HG03103 (cell line): Measurements from ENCODE around the gene IL18.
"Not testable (repeated sequence)": the region's sequence is repeated elsewhere in the genome, so short reads cannot be mapped to it uniquely, and the experiment has no call there.

Source experiments
- ATAC-seq: cut with Tn5 transposase; IDR thresholded peaks from one replicate; pipeline ENCODE4 v1.9.1; 2021; ENCODE audit warnings: low read depth; ENCODE audit not compliant: unreplicated experiment

Gene IL18

GRCh38 chr11:112172362-112172994, 8.6 kb upstream of the IL18 start:
- ATAC-seq: no peak

- no peak for ATAC-seq
Measured at GRCh38 chr11:112167145-112167544, 3.3 kb upstream of the IL18 start, which contains the start of gene TEX12. TSS of gene TEX12 (plus strand) at chr11:112167372. CDS start at chr11:112169269, 1,897 bp downstream.

GRCh38 chr11:112166562-112166961, 2.7 kb upstream of the IL18 start:
- ATAC-seq: no peak

DNA sequence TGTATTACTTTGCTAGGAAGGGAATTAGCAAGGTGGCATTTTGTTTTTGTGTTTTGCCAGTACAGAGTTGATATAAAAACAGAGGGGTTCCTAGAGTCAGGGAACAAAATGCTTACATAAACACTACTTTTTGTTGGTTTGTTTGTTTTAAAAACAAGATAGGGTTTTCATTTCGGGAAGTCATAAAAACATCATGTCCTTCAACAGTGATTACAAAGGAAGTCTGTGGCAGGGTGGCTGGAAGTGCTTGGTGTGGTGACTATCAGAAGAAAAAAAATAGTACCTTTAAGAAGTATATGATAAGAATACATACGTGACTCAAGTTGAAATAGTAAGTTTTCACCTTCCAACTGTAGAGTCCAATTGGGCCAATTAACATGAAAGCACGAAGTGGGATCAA, 1.2 kb upstream of the IL18 start:
- no peak for ATAC-seq

DNA sequence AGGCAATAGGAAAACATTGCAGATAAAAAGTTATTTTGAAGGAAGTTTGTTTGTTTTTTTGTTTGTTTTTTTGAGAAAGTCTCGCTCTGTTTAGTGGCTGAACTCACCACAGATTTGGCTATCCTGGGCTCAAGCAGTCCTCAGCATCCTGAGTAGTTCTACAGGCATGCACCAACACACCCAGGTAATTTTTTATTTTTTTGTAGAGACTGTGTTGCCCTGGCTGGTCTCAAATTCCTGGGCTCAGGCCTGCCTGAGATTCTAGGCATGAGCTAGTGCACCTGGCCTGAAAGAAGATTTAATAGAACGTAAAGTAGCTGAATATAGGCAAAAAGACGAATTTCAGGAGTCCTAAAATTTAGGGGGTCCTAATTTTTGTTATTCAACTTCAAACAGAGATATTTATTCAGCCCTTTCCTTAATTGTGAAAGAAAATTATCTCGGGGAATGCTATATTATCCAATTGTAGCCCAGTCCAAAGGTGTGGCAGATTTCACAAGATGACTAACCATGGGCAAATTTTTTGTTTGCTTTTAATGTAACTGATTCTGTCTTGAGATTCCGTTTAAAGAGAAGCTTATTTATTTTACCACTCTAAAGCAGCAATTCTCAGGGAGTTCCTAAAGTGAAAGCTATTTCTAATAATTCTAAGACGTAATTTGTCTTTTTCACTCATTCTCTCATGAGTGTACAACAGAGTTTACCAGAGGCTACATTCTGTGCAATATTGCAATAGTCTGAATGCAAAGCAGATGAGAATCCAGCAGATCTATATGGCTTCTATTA, 940 bp downstream of the IL18 start:
- no peak for ATAC-seq

- ATAC-seq: not testable (repeated sequence)
Measured at GRCh38 chr11:112162200-112162599, 1.7 kb downstream of the IL18 start.

GRCh38 chr11:112161012-112161411, 2.9 kb downstream of the IL18 start:
- ATAC-seq: no peak

GRCh38 chr11:112160091-112160848, 3.6 kb downstream of the IL18 start:
- ATAC-seq: no peak

DNA sequence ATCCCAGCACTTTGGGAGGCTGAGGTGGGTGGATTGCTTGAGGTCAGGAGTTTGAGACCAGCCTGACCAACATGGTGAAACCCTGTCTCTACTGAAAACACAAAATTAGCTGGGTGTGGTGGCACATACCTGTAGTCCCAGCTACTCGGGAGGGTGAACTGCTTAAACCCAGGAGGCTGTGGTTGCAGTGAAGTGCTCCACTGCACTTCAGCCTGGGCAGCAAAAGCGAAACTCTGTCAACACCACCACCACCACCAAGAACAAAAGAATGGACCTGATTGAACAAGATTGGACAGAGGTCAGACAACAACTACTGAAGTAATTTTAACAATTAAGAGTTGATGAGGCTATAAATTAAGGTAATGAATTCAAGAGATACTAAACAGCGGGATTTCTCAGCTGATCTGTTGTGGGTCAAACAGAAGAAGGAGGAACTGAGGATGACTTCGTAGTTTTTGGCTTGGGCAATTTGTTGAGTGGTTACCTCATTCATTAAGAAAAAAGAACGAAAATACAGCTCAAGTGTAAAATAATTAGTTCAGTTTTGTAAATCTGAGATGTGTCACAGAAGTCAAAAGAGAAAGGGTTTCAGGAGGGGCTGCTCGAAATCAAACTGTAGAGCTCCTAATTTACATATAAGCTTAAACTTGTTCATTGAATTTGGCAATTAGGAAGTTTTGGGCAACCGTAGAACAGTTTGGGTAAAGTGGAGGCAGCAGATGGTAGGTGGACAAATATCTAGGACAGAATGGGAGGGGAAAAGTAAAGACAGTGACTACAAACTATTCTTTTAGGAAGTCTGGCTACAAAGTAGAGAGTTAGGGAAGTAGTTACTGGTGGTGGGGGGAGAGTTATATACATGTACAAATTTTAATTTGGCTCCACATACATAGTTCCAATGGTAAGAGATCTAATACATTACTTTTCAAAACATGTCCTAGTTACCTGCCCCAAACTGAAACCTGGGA, 4.5 kb downstream of the IL18 start:
- ATAC-seq: no peak

GRCh38 chr11:112156956-112157766, 6.7 kb downstream of the IL18 start:
- no peak for ATAC-seq

- ATAC-seq: no peak
Measured at GRCh38 chr11:112156153-112156955, 7.5 kb downstream of the IL18 start.

GRCh38 chr11:112150517-112150916, 13.4 kb downstream of the IL18 start:
- ATAC-seq: no peak

GRCh38 chr11:112143597-112143996, 20.3 kb downstream of the IL18 start:
- ATAC-seq: no peak

DNA sequence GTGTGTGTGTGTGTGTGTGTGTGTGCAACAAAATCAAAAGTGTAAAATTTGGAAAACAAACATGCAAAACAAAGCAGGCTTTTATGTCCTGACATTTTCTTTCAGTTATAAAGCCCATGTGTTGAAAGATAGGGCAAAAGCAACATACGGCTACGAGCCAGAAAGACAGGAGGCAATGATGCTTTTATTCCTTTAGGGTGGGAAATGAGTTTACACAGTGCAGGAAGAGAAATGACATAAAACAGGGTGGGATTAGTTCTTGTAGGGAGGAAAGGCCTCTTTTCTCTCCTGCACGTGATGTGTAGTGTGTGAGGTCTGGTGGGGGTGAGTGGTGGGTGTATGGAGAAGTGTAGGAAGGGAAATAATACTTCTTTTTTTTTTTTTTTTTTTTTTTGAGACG, 29.4 kb downstream of the IL18 start:
- ATAC-seq: no peak

GRCh38 chr11:112132737-112133136, 31.2 kb downstream of the IL18 start:
- ATAC-seq: no peak

DNA sequence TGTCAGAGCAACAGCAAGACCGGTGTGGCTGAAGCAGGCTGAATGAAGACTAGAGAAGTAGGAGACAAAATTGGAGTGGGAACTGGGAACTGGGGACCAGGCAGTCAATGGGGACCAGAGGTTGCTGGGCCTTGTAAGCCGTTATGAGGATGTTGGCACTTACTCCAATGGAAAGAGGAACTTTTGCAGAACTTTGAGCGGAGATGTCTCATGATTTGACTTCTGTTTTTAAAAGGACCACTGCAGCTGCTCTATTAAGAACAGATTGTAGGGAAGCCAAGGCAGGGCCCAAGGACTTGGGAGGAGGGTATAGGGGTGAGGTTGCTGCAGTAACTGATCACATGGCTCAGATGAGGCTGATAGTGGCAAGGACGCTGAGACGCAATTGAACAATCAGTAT, 34.2 kb downstream of the IL18 start:
- ATAC-seq: no peak

- no peak for ATAC-seq
Measured at GRCh38 chr11:112128483-112129121, 35.3 kb downstream of the IL18 start.

GRCh38 chr11:112127056-112127455, 36.8 kb downstream of the IL18 start:
- ATAC-seq: no peak
